Sigmoid colon (tissue), 7 donors: ENCODE measurements around the gene CYP3A7. TPM values are rescaled to one million over a fixed set of nuclear protein-coding genes. Genes with fewer than 3 reads are reported as not detected.
"Not testable (repeated sequence)": the region's sequence is repeated elsewhere in the genome, so short reads cannot be mapped to it uniquely, and the experiment has no call there.

Experiments used
- DNase-seq: peaks from one replicate; pipeline ENCODE4 v3.0.0-alpha.2; 2019
- H3K27ac ChIP-seq, 4 donors: fragments of 200-600 bp; sonication (generic); one replicate each; pipeline ENCODE4 v1.5.1; 2016 to 2019; ENCODE audit warnings: mild to moderate bottlenecking in 1 of 4
- H3K27me3 ChIP-seq, 3 donors: fragments of 200-600 bp; sonication (generic); one replicate each; pipeline ENCODE4 v1.5.1; 2019; ENCODE audit warnings: mild to moderate bottlenecking in 1 of 3
- H3K36me3 ChIP-seq, 4 donors: fragments of 200-600 bp; sonication (generic); one replicate each; pipeline ENCODE4 v1.5.1; 2016 to 2019
- H3K4me1 ChIP-seq, 4 donors: fragments of 200-600 bp; sonication (generic); one replicate each; pipeline ENCODE4 v1.5.1; 2017 to 2019
- H3K4me3 ChIP-seq, 4 donors: fragments of 200-600 bp; sonication (generic); one replicate each; pipeline ENCODE4 v1.5.1; 2017 to 2019; ENCODE audit warnings: mild to moderate bottlenecking in 2 of 4, moderate library complexity in 1 of 4
- H3K9me3 ChIP-seq, 4 donors: fragments of 200-600 bp in 3 of 4; sonication (generic) in 3 of 4; one replicate each; pipeline versions ENCODE4 v1.5.1 to v1.6.1; 2013 to 2019
- CTCF ChIP-seq, 4 experiments: fragments of 450-650 bp in 3 of 4; fragments of 200-600 bp in 1 of 4; IDR thresholded peaks; one replicate each; pipeline ENCODE4 v1.5.1; 2016 to 2019; ENCODE audit warnings: antibody characterized with exemption in 4 of 4, mild to moderate bottlenecking in 3 of 4, moderate library complexity in 2 of 4
- EP300 ChIP-seq, 4 donors: sonication (generic); formaldehyde crosslinking; IDR thresholded peaks; one replicate each; pipeline ENCODE4 v1.6.1; 2017; ENCODE audit warnings: antibody characterized with exemption in 4 of 4
- POLR2A ChIP-seq, 2 donors: fragments of 450-650 bp; IDR thresholded peaks; one replicate each; pipeline ENCODE4 v1.6.1; 2016; ENCODE audit warnings: antibody characterized with exemption in 2 of 2, mild to moderate bottlenecking in 2 of 2, moderate library complexity in 2 of 2
- POLR2AphosphoS5 ChIP-seq, 4 donors: sonication (generic); formaldehyde crosslinking; IDR thresholded peaks; one replicate each; pipeline ENCODE4 v1.6.1; 2017; ENCODE audit warnings: antibody characterized with exemption in 4 of 4
- WGBS, 2 donors: extraction: QIAGEN DNeasy Blood & Tissue Kit; methylation state at CpG; one replicate each; pipeline ENCODE4 v1.1.7; 2013; 5-methylcytosine and 5-hydroxymethylcytosine counted together
- intact Hi-C: fragments of 100-400 bp; cut with DNase I; formaldehyde crosslinking; loops from one replicate; pipeline ENCODE4 v1.15.1; 2023
- polyA plus RNA-seq, 3 donors: library from polyadenylated mRNA; stranded (reverse); fragments of 200-250 nt; gene quantifications; one replicate each; pipeline ENCODE4 v1.2.3, GENCODE V29; 2013
- total RNA-seq, 4 donors: library from RNA; depleted of rRNA; stranded (reverse); fragments of >200 nt; gene quantifications; one replicate each; pipeline ENCODE4 v1.1.0, GENCODE V29; 2016
- donor health status: healthy with polysubstance abuse.
- donor health status: Bipolar disorder and iron deficiency.
- donor health status: healthy.

Gene CYP3A7
- total and polyA plus RNA-seq, 7 donors: 0.10 to 0.46 (median 0.34) TPM; not detected in 3

DNA sequence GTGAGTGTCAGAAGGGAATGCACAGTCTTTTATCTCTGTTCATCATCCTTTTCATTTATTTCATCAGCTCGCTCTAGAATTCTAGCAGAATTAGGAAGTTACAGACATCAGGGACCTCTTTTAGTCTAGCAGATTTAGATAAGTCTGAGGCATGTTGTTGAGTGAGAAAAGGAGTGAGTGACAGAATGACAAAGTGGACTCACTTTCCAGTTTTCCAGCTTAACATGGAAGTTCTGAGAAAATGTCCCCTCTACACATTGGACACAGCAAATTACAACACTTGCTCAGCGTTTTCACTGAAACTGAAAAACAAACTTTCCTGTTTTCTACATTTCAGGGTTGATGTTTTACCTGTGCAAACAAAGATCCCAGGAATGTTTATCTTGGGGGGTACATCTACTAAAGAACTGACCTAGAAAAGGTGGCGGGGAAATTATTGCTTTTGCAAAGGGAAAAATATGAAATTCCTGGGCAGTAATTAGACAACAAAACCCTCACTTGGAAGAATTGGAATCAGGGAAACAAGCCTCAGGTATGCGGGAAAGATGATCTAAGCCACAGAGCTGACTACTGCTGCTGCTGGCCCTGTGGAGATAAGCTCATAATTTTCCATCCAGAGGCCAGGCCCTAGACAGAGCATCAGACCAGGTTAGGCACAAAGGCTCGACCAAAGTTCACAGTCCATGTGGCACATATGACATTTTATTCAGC lies 40.6 kb downstream of the CYP3A7 start:
- no peaks in the 10 kb centered on the region for H3K27me3 ChIP-seq
- no peak for TF ChIP-seq POLR2AphosphoS5 (IDR thresholded peaks at IDR 0.05)
- no peak for TF ChIP-seq EP300 (IDR thresholded peaks at IDR 0.05)
- TF ChIP-seq POLR2A (IDR thresholded peaks at IDR 0.05): no peak
- no peak for TF ChIP-seq CTCF (IDR thresholded peaks at IDR 0.05)
- no peak for DNase-seq
- H3K27ac ChIP-seq: no peak overlapping the region
- H3K4me1 ChIP-seq: no peaks in the 10 kb centered on the region
- no peaks in the 10 kb centered on the region for H3K36me3 ChIP-seq
- no peak overlapping the region for H3K4me3 ChIP-seq
- no peaks in the 10 kb centered on the region for H3K9me3 ChIP-seq
- 36 to 74% methylated on average over 5 of the region's 5 CpGs for WGBS, 2 donors
- intact Hi-C loops: no loop called here

GRCh38 chr7:99693427-99694200 lies 41.4 kb downstream of the CYP3A7 start:
- intact Hi-C loops: no loop called here
- TF ChIP-seq POLR2AphosphoS5 (IDR thresholded peaks at IDR 0.05) (no peak), CTCF (IDR thresholded peaks at IDR 0.05) (no peak), POLR2A (IDR thresholded peaks at IDR 0.05) (no peak), EP300 (IDR thresholded peaks at IDR 0.05) (no peak)
- no peak for DNase-seq
- H3K27ac ChIP-seq: no peak overlapping the region
- H3K4me3 ChIP-seq: no peak overlapping the region
- H3K27me3 ChIP-seq: no peaks in the 10 kb centered on the region
- H3K36me3 ChIP-seq: no peaks in the 10 kb centered on the region
- 22 to 41% methylated on average over 9 of the region's 9 CpGs for WGBS, 2 donors
- no peaks in the 10 kb centered on the region for H3K4me1 ChIP-seq
- no peaks in the 10 kb centered on the region for H3K9me3 ChIP-seq

GRCh38 chr7:99693100-99693426 lies 41.9 kb downstream of the CYP3A7 start:
- no peak overlapping the region for H3K27ac ChIP-seq
- no peak overlapping the region for H3K4me3 ChIP-seq
- H3K9me3 ChIP-seq: no peaks in the 10 kb centered on the region
- 45 to 52% methylated on average over 5 of the region's 5 CpGs for WGBS, 2 donors
- H3K36me3 ChIP-seq: no peaks in the 10 kb centered on the region
- no peaks in the 10 kb centered on the region for H3K4me1 ChIP-seq
- DNase-seq: no peak
- TF ChIP-seq POLR2A (IDR thresholded peaks at IDR 0.05): no peak
- intact Hi-C loops: no loop called here
- no peaks in the 10 kb centered on the region for H3K27me3 ChIP-seq

- H3K4me3 ChIP-seq, DNase-seq, H3K4me1 ChIP-seq, intact Hi-C loops, H3K27ac ChIP-seq, H3K9me3 ChIP-seq, H3K36me3 ChIP-seq, H3K27me3 ChIP-seq: not testable (repeated sequence)
- WGBS, 2 donors: 85 to 92% methylated on average over 6 of the region's 6 CpGs
Observed at GRCh38 chr7:99692563-99692962, 42.4 kb downstream of the CYP3A7 start.

DNA sequence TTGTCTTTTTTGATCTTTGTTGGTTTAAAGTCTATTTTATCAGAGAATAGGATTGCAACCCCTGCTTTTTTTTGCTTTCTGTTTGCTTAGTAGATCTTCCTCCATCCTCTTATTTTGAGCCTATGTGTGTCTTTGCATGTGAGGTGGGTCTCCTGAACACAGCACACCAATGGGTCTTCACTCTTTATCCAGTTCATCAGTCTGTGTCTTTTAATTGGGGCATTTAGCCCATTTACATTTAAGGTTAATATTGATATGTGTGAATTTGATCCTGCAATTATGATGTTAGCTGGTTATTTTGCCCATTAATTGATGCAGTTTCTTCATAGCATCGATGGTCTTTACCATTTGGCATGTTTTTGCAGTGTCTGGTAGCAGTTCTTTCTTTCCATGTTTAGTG lies 43.3 kb downstream of the CYP3A7 start:
- 90 to 92% methylated on average over 1 of the region's 1 CpG for WGBS, 2 donors
- H3K36me3 ChIP-seq, H3K9me3 ChIP-seq, H3K4me1 ChIP-seq, intact Hi-C loops, H3K27ac ChIP-seq, H3K27me3 ChIP-seq, H3K4me3 ChIP-seq, DNase-seq: not testable (repeated sequence)

GRCh38 chr7:99690918-99691317 lies 44.1 kb downstream of the CYP3A7 start:
- H3K4me1 ChIP-seq, intact Hi-C loops, DNase-seq, H3K36me3 ChIP-seq, H3K9me3 ChIP-seq, H3K4me3 ChIP-seq, H3K27me3 ChIP-seq, H3K27ac ChIP-seq: not testable (repeated sequence)
- 96 to 98% methylated on average over 3 of the region's 4 CpGs for WGBS, 2 donors

- WGBS, 2 donors: 88 to 90% methylated on average over 14 of the region's 14 CpGs
- H3K4me3 ChIP-seq, H3K9me3 ChIP-seq, H3K27ac ChIP-seq, H3K36me3 ChIP-seq, intact Hi-C loops, H3K27me3 ChIP-seq, DNase-seq, H3K4me1 ChIP-seq: not testable (repeated sequence)
Observed at GRCh38 chr7:99685871-99686608, 49.0 kb downstream of the CYP3A7 start.
